ENCODE data around the gene SPAG4.

The SPAG4 gene

GRCh38 chr20:35582741-35583404 lies 32.8 kb upstream of the SPAG4 start:
- FAIRE-seq = no peak
- no peak for DNase-seq (ENCODE audit: insufficient read length, low spot score)
- TF ChIP-seq POLR2A (IDR thresholded peaks at IDR 0.05; ENCODE audit: low read depth, low read length) (no peak), PAX5 (IDR thresholded peaks at IDR 0.05; ENCODE audit: insufficient read depth, low read length, severe bottlenecking) (no peak), POLR2AphosphoS5 (IDR thresholded peaks at IDR 0.05; ENCODE audit: low read depth, low read length) (no peak), TAF1 (IDR thresholded peaks at IDR 0.05; ENCODE audit: low read depth, low read length) (no peak), SPI1 (IDR thresholded peaks at IDR 0.05; ENCODE audit: low read depth, low read length) (no peak), POU2F2 (IDR thresholded peaks at IDR 0.05; ENCODE audit: low read depth, low read length) (no peak)

DNA sequence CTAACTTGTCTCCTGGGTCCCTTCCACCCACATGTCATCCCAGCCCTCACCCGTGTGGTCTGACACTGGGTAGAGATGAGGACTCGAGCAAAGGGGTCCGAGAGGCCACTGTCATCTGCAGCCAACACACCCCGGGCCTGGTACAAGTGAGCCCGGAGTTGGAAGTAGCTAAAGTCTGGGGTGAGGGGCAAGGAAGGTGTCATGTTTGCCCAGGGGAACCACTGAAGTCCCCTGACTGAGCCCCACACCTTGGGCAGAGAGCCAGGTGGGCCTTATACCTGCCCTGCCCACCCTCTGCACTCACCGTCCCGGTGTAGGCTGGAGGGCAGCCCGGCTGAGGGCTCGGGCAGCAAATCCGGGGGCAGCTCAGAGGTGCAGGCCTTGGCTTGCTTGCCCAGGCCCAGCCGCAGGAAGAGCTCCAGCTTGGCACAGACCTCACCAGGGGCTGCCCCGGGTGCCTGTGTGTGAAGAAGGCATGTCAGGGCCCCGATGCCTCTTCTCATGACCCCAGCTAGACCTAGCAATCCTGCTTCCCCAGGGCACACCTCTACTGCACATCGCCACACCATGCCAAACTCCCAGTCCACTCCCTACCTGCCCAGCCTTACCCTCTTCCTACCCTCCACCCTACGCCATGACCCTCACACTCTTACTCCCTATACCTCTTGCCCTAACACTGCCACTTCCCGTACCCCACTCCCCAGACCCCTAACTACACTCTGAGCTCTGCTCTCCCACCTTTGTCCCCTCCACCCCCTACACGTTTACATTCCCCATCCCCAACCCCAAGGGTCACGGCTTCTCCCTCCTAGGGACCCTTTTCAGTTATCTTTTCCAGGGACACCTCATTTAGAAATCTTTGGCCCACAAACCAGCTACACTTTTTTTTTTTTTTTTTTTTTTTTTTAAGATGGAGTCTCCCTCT lies 31.7 kb upstream of the SPAG4 start:
- no peak for TF ChIP-seq POU2F2 (IDR thresholded peaks at IDR 0.05; ENCODE audit: low read depth, low read length)
- no peak for TF ChIP-seq TAF1 (IDR thresholded peaks at IDR 0.05; ENCODE audit: low read depth, low read length)
- no peak for TF ChIP-seq POLR2AphosphoS5 (IDR thresholded peaks at IDR 0.05; ENCODE audit: low read depth, low read length)
- no peak for TF ChIP-seq SPI1 (IDR thresholded peaks at IDR 0.05; ENCODE audit: low read depth, low read length)
- TF ChIP-seq POLR2A (IDR thresholded peaks at IDR 0.05; ENCODE audit: low read depth, low read length) = no peak
- no peak for TF ChIP-seq PAX5 (IDR thresholded peaks at IDR 0.05; ENCODE audit: insufficient read depth, low read length, severe bottlenecking)
- DNase-seq (ENCODE audit: insufficient read length, low spot score) = no peak
- no peak for FAIRE-seq

DNA sequence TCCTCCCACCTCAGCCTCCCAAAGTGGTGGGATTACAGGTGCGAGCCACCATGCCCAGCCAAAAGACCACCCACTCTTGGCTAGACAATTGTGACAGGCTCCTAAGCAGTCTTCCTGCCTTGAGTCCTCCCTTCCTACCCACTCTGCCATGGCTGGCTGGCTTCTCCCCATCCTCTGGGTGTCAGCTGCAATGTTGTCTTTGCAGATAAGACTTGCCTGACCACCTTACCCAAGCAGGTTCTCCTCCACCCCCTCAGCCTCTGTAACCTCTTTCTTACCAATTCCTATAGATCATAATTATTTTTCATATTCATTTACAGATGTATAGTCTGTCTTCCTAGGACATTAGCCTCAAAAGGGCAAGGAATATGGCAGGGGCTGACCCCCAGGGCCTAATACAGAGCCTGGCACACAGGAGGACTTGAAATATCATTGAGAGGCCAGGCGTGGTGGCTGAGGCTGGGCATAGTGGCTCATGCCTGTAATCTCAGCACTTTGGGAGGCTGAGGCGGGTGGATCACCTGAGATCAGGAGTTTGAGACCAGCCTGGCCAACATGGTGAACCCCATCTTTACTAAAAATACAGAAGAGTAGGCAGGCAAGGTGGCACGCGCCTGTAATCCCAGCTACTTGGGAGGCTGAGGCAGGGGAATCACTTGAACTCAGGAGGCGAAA lies 28.7 kb upstream of the SPAG4 start:
- DNase-seq (ENCODE audit: insufficient read length, low spot score) (no peak), FAIRE-seq (no peak)
- TF ChIP-seq POLR2A (IDR thresholded peaks at IDR 0.05; ENCODE audit: low read depth, low read length) = no peak
- no peak for TF ChIP-seq PAX5 (IDR thresholded peaks at IDR 0.05; ENCODE audit: insufficient read depth, low read length, severe bottlenecking)
- no peak for TF ChIP-seq POU2F2 (IDR thresholded peaks at IDR 0.05; ENCODE audit: low read depth, low read length)
- TF ChIP-seq POLR2AphosphoS5 (IDR thresholded peaks at IDR 0.05; ENCODE audit: low read depth, low read length) = no peak
- TF ChIP-seq SPI1 (IDR thresholded peaks at IDR 0.05; ENCODE audit: low read depth, low read length) = no peak
- TF ChIP-seq TAF1 (IDR thresholded peaks at IDR 0.05; ENCODE audit: low read depth, low read length) = no peak

DNA sequence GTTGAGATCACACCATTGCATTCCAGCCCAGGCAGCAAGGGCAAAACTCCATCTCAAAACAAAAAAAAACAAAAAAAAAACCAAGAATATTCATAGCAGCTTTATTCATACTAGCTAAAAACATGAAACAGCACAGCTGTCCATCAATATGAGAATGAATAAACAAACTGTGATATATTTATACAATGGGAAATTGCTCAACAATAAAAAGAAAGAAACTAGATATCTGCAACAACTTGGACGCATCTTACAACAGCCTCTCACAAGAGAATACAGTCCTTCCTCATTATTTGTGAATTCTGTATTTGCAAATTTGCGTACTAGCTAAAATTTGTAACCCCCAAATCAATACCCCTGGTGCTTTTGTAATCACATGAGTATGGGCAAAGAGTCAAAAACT lies 28.2 kb upstream of the SPAG4 start:
- FAIRE-seq (no peak), DNase-seq (ENCODE audit: insufficient read length, low spot score) (no peak)
- TF ChIP-seq TAF1 (IDR thresholded peaks at IDR 0.05; ENCODE audit: low read depth, low read length) (no peak), POLR2A (IDR thresholded peaks at IDR 0.05; ENCODE audit: low read depth, low read length) (no peak), PAX5 (IDR thresholded peaks at IDR 0.05; ENCODE audit: insufficient read depth, low read length, severe bottlenecking) (no peak), SPI1 (IDR thresholded peaks at IDR 0.05; ENCODE audit: low read depth, low read length) (no peak), POLR2AphosphoS5 (IDR thresholded peaks at IDR 0.05; ENCODE audit: low read depth, low read length) (no peak), POU2F2 (IDR thresholded peaks at IDR 0.05; ENCODE audit: low read depth, low read length) (no peak)

GRCh38 chr20:35588397-35588796 lies 27.2 kb upstream of the SPAG4 start:
- DNase-seq (ENCODE audit: insufficient read length, low spot score) (no peak), FAIRE-seq (no peak)
- TF ChIP-seq POLR2AphosphoS5 (IDR thresholded peaks at IDR 0.05; ENCODE audit: low read depth, low read length) (no peak), TAF1 (IDR thresholded peaks at IDR 0.05; ENCODE audit: low read depth, low read length) (no peak), PAX5 (IDR thresholded peaks at IDR 0.05; ENCODE audit: insufficient read depth, low read length, severe bottlenecking) (no peak), POLR2A (IDR thresholded peaks at IDR 0.05; ENCODE audit: low read depth, low read length) (no peak), SPI1 (IDR thresholded peaks at IDR 0.05; ENCODE audit: low read depth, low read length) (no peak), POU2F2 (IDR thresholded peaks at IDR 0.05; ENCODE audit: low read depth, low read length) (no peak)

DNA sequence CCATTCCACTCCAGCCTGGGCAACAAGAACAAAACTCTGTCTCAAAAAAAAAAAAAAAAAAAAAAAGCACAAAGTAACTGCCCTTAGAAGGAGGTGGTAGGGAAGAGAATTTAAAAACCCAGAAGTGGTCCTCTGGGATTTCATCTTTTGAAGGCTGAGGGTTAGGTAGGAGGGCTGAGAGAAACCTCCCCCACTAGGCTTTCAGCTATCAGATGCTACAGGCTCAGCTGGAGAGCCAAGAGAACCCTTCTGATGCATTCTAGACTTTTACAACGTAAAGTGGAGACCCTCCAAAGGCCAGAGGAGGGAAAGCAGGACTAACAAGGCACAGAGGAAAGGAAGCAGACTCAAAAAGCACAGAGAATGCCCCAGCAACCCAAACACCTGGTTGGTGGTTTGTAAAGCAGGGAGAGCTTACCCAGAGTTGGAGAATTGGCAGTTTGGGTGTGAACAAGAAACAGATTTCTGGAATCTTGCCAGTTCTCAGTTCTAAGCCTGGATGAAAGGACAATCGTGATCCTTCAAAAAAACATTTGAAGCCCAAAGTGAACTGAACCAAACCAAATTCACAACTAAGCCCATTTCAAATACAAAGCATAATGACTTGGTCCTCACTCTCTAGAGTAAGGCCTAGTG lies 23.2 kb upstream of the SPAG4 start:
- DNase-seq (ENCODE audit: insufficient read length, low spot score) (no peak), FAIRE-seq (no peak)
- TF ChIP-seq SPI1 (IDR thresholded peaks at IDR 0.05; ENCODE audit: low read depth, low read length) (no peak), POLR2A (IDR thresholded peaks at IDR 0.05; ENCODE audit: low read depth, low read length) (no peak), TAF1 (IDR thresholded peaks at IDR 0.05; ENCODE audit: low read depth, low read length) (no peak), POLR2AphosphoS5 (IDR thresholded peaks at IDR 0.05; ENCODE audit: low read depth, low read length) (no peak), POU2F2 (IDR thresholded peaks at IDR 0.05; ENCODE audit: low read depth, low read length) (no peak), PAX5 (IDR thresholded peaks at IDR 0.05; ENCODE audit: insufficient read depth, low read length, severe bottlenecking) (no peak)

GRCh38 chr20:35595456-35595855 lies 20.2 kb upstream of the SPAG4 start:
- no peak for DNase-seq (ENCODE audit: insufficient read length, low spot score)
- no peak for TF ChIP-seq POU2F2 (IDR thresholded peaks at IDR 0.05; ENCODE audit: low read depth, low read length)
- TF ChIP-seq POLR2A (IDR thresholded peaks at IDR 0.05; ENCODE audit: low read depth, low read length) = no peak
- TF ChIP-seq TAF1 (IDR thresholded peaks at IDR 0.05; ENCODE audit: low read depth, low read length) = no peak
- no peak for TF ChIP-seq SPI1 (IDR thresholded peaks at IDR 0.05; ENCODE audit: low read depth, low read length)
- no peak for TF ChIP-seq PAX5 (IDR thresholded peaks at IDR 0.05; ENCODE audit: insufficient read depth, low read length, severe bottlenecking)
- TF ChIP-seq POLR2AphosphoS5 (IDR thresholded peaks at IDR 0.05; ENCODE audit: low read depth, low read length) = no peak
- no peak for FAIRE-seq

DNA sequence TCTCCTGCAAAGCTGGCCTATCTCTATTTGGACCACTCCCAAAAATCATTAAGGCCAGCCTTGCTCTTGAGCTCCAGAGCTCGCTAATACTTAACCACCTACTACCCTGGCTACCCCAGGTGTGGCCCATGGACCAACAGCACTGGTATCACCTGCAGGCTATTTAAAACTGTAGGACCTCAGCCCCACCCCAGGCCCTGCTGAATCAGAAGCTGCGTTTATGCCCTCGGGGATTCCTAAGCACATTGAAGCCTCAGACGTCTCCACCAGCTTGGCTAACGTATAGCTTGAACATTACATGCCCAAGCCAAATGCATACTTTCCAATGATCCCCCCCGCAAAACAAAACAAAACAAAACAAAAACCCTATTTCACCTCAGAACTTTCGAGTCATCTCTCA lies 19.7 kb upstream of the SPAG4 start:
- no peak for FAIRE-seq
- no peak for DNase-seq (ENCODE audit: insufficient read length, low spot score)
- no peak for TF ChIP-seq POU2F2 (IDR thresholded peaks at IDR 0.05; ENCODE audit: low read depth, low read length)
- no peak for TF ChIP-seq PAX5 (IDR thresholded peaks at IDR 0.05; ENCODE audit: insufficient read depth, low read length, severe bottlenecking)
- no peak for TF ChIP-seq POLR2AphosphoS5 (IDR thresholded peaks at IDR 0.05; ENCODE audit: low read depth, low read length)
- TF ChIP-seq TAF1 (IDR thresholded peaks at IDR 0.05; ENCODE audit: low read depth, low read length) = no peak
- TF ChIP-seq POLR2A (IDR thresholded peaks at IDR 0.05; ENCODE audit: low read depth, low read length) = no peak
- no peak for TF ChIP-seq SPI1 (IDR thresholded peaks at IDR 0.05; ENCODE audit: low read depth, low read length)

Data from GM12891 (cell line).